ENCODE measurements around the gene BLTP3A. TPM values are rescaled to one million over a fixed set of nuclear protein-coding genes. Genes with fewer than 3 reads are reported as not detected.

Gene BLTP3A
- total and polyA plus RNA-seq, 2 donors (not counting 1 experiment from before 2014, with no cell fraction given) = 4.1 to 11.3 TPM

DNA sequence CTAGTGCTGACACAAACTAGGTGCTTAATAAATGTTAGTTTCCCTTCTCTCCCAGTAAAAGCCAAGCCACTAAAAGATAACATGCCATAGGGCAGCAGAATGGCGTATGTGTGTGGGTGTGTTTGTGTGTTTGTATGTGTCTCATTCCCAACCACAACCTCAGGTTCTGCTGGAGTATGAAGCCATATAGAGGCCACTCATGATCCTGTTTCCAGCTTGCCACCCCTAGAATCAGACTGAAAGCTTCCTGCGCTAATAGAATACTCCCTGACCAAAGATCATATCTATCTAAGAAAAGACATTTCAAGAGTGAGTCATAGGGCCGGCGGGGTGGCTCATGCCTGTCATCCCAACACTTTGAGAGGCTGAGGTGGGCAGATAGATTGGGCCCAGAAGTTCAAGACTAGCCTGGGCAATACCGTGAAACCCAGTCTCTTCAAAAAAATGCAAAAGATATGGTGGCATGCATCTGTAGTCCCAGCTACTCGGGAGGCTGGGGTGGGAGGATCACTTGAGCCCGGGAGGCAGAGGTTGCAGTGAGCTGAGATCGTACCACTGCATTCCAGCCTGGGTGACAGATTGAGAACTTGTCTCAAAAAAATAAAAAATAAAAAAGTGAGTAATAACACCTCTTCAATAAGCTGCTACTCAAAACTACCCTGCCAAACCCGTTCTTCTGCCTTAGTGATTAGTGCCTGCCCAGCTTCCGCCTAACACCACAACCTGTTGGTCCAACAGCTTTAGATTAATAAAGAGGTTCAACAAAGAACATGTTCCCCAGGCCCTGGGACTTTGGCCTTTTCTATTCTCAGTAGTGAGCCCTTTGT is 46.4 kb upstream of the BLTP3A start:
- DNase-seq = no peak
- ChIA-PET CTCF (no interaction called here), POLR2A (no interaction called here)
- no peaks in the 10 kb centered on the region for H3K4me1 ChIP-seq (ENCODE audit: control insufficient read depth in 2 of 2, insufficient read depth in 2 of 2, low read length in 2 of 2)
- H4K20me1 ChIP-seq (ENCODE audit: control insufficient read depth, insufficient read depth, low read length, poor library complexity, severe bottlenecking) = no peaks in the 10 kb centered on the region
- H3K9me3 Mint-ChIP-seq (ENCODE audit: insufficient read depth) = no peaks in the 10 kb centered on the region
- no peaks in the 10 kb centered on the region for H3K27me3 ChIP-seq (replicated peaks in 1 of 4; ENCODE audit: control extremely low read depth in 1 of 4, control insufficient read depth in 3 of 4, insufficient read depth in 4 of 4, low read length in 3 of 4)
- H2AFZ ChIP-seq (ENCODE audit: insufficient read depth, low read depth, low read length, poor library complexity, severe bottlenecking) = no peak overlapping the region
- no peak overlapping the region for H3K27ac ChIP-seq (ENCODE audit: low read length in 2 of 2)
- TF ChIP-seq, protein P1, sequence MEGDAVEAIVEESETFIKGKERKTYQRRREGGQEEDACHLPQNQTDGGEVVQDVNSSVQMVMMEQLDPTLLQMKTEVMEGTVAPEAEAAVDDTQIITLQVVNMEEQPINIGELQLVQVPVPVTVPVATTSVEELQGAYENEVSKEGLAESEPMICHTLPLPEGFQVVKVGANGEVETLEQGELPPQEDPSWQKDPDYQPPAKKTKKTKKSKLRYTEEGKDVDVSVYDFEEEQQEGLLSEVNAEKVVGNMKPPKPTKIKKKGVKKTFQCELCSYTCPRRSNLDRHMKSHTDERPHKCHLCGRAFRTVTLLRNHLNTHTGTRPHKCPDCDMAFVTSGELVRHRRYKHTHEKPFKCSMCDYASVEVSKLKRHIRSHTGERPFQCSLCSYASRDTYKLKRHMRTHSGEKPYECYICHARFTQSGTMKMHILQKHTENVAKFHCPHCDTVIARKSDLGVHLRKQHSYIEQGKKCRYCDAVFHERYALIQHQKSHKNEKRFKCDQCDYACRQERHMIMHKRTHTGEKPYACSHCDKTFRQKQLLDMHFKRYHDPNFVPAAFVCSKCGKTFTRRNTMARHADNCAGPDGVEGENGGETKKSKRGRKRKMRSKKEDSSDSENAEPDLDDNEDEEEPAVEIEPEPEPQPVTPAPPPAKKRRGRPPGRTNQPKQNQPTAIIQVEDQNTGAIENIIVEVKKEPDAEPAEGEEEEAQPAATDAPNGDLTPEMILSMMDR (IDR thresholded peaks at IDR 0.05) = no peak
- TF ChIP-seq EZH2 (IDR thresholded peaks at IDR 0.05; ENCODE audit: borderline replicate concordance, insufficient read depth, low read depth, low read length, poor library complexity, severe bottlenecking) = no peak
- no peaks in the 10 kb centered on the region for H3K27me3 Mint-ChIP-seq
- H3K4me3 ChIP-seq (ENCODE audit: control extremely low read depth in 1 of 5, extremely low read depth in 1 of 5, insufficient read depth in 1 of 5, low read depth in 2 of 5, low read length in 4 of 5) = no peak overlapping the region
- intact Hi-C loops (cut with micrococcal nuclease) = no loop called here
- WGBS (ENCODE audit: insufficient coverage) = 91% methylated on average over 5 of the region's 10 CpGs
- no peak overlapping the region for H3K4me3 Mint-ChIP-seq
- H3K27ac Mint-ChIP-seq = no peak overlapping the region
- no peak for ATAC-seq (ENCODE audit: low read depth)
- no peak overlapping the region for H3K9ac ChIP-seq (ENCODE audit: low read length)
- H3K4me1 Mint-ChIP-seq = no peaks in the 10 kb centered on the region
- no peak overlapping the region for H3K4me2 ChIP-seq (replicated peaks; ENCODE audit: low read depth, low read length, poor library complexity, severe bottlenecking)
- H3K9me3 ChIP-seq (ENCODE audit: control extremely low read depth in 1 of 3, control insufficient read depth in 2 of 3, insufficient read depth in 1 of 3, low read length in 2 of 3) = no peaks in the 10 kb centered on the region
- H3K36me3 ChIP-seq (replicated peaks in 1 of 2; ENCODE audit: control extremely low read depth in 1 of 2, control insufficient read depth in 1 of 2, extremely low read depth in 1 of 2, insufficient read depth in 2 of 2, low read length in 1 of 2) = no peaks in the 10 kb centered on the region
- no peaks in the 10 kb centered on the region for H3K79me2 ChIP-seq (ENCODE audit: control insufficient read depth, insufficient read depth, low read length)

DNA sequence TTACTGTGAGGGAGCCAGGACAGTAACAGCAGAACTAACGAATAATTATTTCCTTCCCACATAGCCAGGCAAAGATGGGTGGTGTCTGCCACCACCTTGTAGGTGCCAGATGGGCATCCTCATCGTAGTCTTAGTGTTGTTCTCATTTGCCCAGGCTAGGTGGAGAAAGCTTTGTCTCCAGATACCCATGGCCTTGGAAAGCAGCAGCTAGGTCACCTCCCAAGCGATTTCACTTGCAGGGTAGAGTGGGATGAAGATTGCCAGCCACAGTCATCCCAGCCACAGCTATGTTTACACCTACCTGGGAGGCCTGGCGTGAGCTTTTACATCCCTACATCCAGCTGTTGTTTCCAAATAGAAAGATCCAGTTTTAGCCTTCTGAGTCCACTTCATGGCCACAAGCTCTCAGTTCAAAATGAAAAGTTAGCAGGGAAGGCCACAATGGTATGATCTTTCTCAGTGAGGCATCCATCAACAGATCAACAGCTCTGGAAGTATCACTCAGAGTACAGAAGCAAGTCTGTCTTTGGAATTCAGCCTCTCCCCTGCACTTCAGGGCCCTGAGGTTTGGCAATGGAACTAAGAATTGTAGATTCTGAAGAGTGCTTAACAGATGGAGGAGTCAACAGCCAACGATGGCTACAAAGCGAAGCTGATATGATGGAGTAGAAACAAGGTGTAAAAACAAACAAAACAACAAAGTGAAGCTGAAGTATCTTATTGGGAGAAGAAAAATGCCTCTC is 45.6 kb upstream of the BLTP3A start:
- CTCF ChIA-PET = no interaction called here
- no peak overlapping the region for H3K4me3 Mint-ChIP-seq
- H4K20me1 ChIP-seq (ENCODE audit: control insufficient read depth, insufficient read depth, low read length, poor library complexity, severe bottlenecking) = no peaks in the 10 kb centered on the region
- ATAC-seq (ENCODE audit: low read depth) (no peak), DNase-seq (no peak)
- H3K36me3 ChIP-seq (replicated peaks in 1 of 2; ENCODE audit: control extremely low read depth in 1 of 2, control insufficient read depth in 1 of 2, extremely low read depth in 1 of 2, insufficient read depth in 2 of 2, low read length in 1 of 2) = no peaks in the 10 kb centered on the region
- no peak overlapping the region for H3K27ac Mint-ChIP-seq
- H3K9me3 ChIP-seq (ENCODE audit: control extremely low read depth in 1 of 3, control insufficient read depth in 2 of 3, insufficient read depth in 1 of 3, low read length in 2 of 3) = no peaks in the 10 kb centered on the region
- H3K4me2 ChIP-seq (replicated peaks; ENCODE audit: low read depth, low read length, poor library complexity, severe bottlenecking) = no peak overlapping the region
- H3K27ac ChIP-seq (ENCODE audit: low read length in 2 of 2) = no peak overlapping the region
- intact Hi-C loops (cut with micrococcal nuclease) = no loop called here
- H2AFZ ChIP-seq (ENCODE audit: insufficient read depth, low read depth, low read length, poor library complexity, severe bottlenecking) = no peak overlapping the region
- no peaks in the 10 kb centered on the region for H3K4me1 ChIP-seq (ENCODE audit: control insufficient read depth in 2 of 2, insufficient read depth in 2 of 2, low read length in 2 of 2)
- H3K4me1 Mint-ChIP-seq = no peaks in the 10 kb centered on the region
- no peak overlapping the region for H3K4me3 ChIP-seq (ENCODE audit: control extremely low read depth in 1 of 5, extremely low read depth in 1 of 5, insufficient read depth in 1 of 5, low read depth in 2 of 5, low read length in 4 of 5)
- no peaks in the 10 kb centered on the region for H3K27me3 Mint-ChIP-seq
- no peaks in the 10 kb centered on the region for H3K79me2 ChIP-seq (ENCODE audit: control insufficient read depth, insufficient read depth, low read length)
- H3K27me3 ChIP-seq (replicated peaks in 1 of 4; ENCODE audit: control extremely low read depth in 1 of 4, control insufficient read depth in 3 of 4, insufficient read depth in 4 of 4, low read length in 3 of 4) = no peaks in the 10 kb centered on the region
- WGBS (ENCODE audit: insufficient coverage) = 86% methylated on average over 1 of the region's 6 CpGs
- POLR2A ChIA-PET = no interaction called here
- TF ChIP-seq EZH2 (IDR thresholded peaks at IDR 0.05; ENCODE audit: borderline replicate concordance, insufficient read depth, low read depth, low read length, poor library complexity, severe bottlenecking) = no peak
- TF ChIP-seq, protein P1 (IDR thresholded peaks at IDR 0.05) = no peak
- H3K9me3 Mint-ChIP-seq (ENCODE audit: insufficient read depth) = no peaks in the 10 kb centered on the region
- H3K9ac ChIP-seq (ENCODE audit: low read length) = no peak overlapping the region
